K562 (cell line): ENCODE data around the gene KCND3. TPM values are rescaled to one million over a fixed set of nuclear protein-coding genes. Genes with fewer than 3 reads are reported as not detected.
A peak's percentile ranks its signal among the peaks of the same experiment; 100 is the strongest.

Experiments
- ARID3A ChIP-seq: IDR thresholded peaks from 2 replicates; pipeline ENCODE4 v1.6.1; 2012; ENCODE audit warnings: low read depth, low read length, improper control_type of control experiment, borderline replicate concordance
- CCAR2 ChIP-seq: fragments of 200-400 bp; formaldehyde crosslinking; IDR thresholded peaks from 2 replicates; pipeline ENCODE4 v1.6.1; 2017; ENCODE audit warnings: mild to moderate bottlenecking, low read depth, low read length
- EP300 ChIP-seq: IDR thresholded peaks from 2 replicates; pipeline ENCODE4 v1.6.1; 2012; ENCODE audit warnings: low read length, improper control_type of control experiment
- FOXJ2 ChIP-seq: fragments of 200-800 bp; sonication (Bioruptor generic); IDR thresholded peaks from 2 replicates; pipeline ENCODE4 v1.6.1; 2016; ENCODE audit warnings: missing genetic modification characterization, missing compliant biosample characterization
- HEY1 ChIP-seq: fragments of 250-450 bp; sonication (Bioruptor Pico); IDR thresholded peaks from 2 replicates; pipeline ENCODE4 v1.5.0; 2020; ENCODE audit warnings: mild to moderate bottlenecking, moderate library complexity, borderline replicate concordance
- HNRNPLL ChIP-seq: fragments of 200-400 bp; formaldehyde crosslinking; IDR thresholded peaks from 2 replicates; pipeline ENCODE4 v1.6.1; 2017; ENCODE audit warnings: low read length, low read depth, mild to moderate bottlenecking; ENCODE audit not compliant: poor library complexity, severe bottlenecking
- HNRNPUL1 ChIP-seq: fragments of 200-400 bp; formaldehyde crosslinking; IDR thresholded peaks from 2 replicates; pipeline ENCODE4 v1.6.1; 2017; ENCODE audit warnings: low read length
- KLF13 ChIP-seq: fragments of 450-650 bp; IDR thresholded peaks from 2 replicates; pipeline ENCODE4 v1.6.1; 2016; ENCODE audit warnings: missing genetic modification characterization, low read depth, mild to moderate bottlenecking, missing compliant biosample characterization, moderate library complexity, borderline replicate concordance
- MAFF ChIP-seq: IDR thresholded peaks from 2 replicates; pipeline ENCODE4 v1.6.1; 2012; ENCODE audit warnings: low read length, improper control_type of control experiment
- NR2C1 ChIP-seq, 2 experiments: fragments of 450-650 bp; IDR thresholded peaks; 2 replicates each; pipeline ENCODE4 v1.6.1; 2017; ENCODE audit warnings: mild to moderate bottlenecking in 2 of 2, antibody characterized with exemption in 1 of 2, inconsistent platforms in 1 of 2, missing compliant biosample characterization in 1 of 2, missing genetic modification characterization in 1 of 2
- PBX2 ChIP-seq, 2 experiments: IDR thresholded peaks in 1 of 2; conservative IDR thresholded peaks in 1 of 2; 2 replicates each; pipeline ENCODE4 v1.6.1; 2016; ENCODE audit warnings: low read depth in 2 of 2, mild to moderate bottlenecking in 1 of 2, missing compliant biosample characterization in 1 of 2, missing genetic modification characterization in 1 of 2, moderate library complexity in 1 of 2
- RAD51 ChIP-seq: fragments of 450-650 bp; IDR thresholded peaks from 2 replicates; pipeline ENCODE4 v1.7.1; 2016; ENCODE audit warnings: low read depth, mild to moderate bottlenecking, borderline replicate concordance
- U2AF2 ChIP-seq: fragments of 200-400 bp; formaldehyde crosslinking; optimal IDR thresholded peaks from 2 replicates; pipeline ENCODE3; 2017; ENCODE audit warnings: low read depth, mild to moderate bottlenecking, low read length
- ZNF253 ChIP-seq: fragments of 250-450 bp; sonication (Bioruptor Pico); conservative IDR thresholded peaks from 2 replicates; pipeline ENCODE4 v1.6.1; 2021; ENCODE audit warnings: mild to moderate bottlenecking
- ZNF695 ChIP-seq: fragments of 450-650 bp; formaldehyde crosslinking; IDR thresholded peaks from 2 replicates; pipeline ENCODE4 v1.4.0; 2020; ENCODE audit warnings: mild to moderate bottlenecking, moderate library complexity
- polyA plus RNA-seq, 8 experiments: library from polyadenylated mRNA; depleted of rRNA in 4 of 8; stranded (reverse) in 5 of 8; unstranded in 3 of 8; fragments of >200 nt; fragmentation: Nextera tagmentation in 2 of 8; fragmentation: Illumina TruSeq in 1 of 8; extraction: Ambion mirVana in 2 of 8; extraction: Trizol in 1 of 8; gene quantifications; 2 replicates each; pipeline versions ENCODE4 v1.2.1 to v1.2.3, GENCODE V29; 2011 to 2014; ENCODE audit warnings: inconsistent platforms in 1 of 8, missing spikeins in 1 of 8
- total RNA-seq, 7 experiments: library from RNA; depleted of rRNA in 6 of 7; stranded (reverse); fragments of >200 nt in 6 of 7; fragmentation: Illumina TruSeq in 2 of 7; extraction: Trizol in 2 of 7; gene quantifications; 2 replicates each; pipeline versions ENCODE4 v1.2.1 to v1.2.3, GENCODE V29; 2011 to 2021; ENCODE audit warnings: low replicate concordance in 1 of 7

KCND3 gene
- total and polyA plus RNA-seq, 9 of the 15 experiments (the other 6 are each of a cell fraction or from before 2014, with no cell fraction given) = not detected

- no peak for TF ChIP-seq ARID3A
- no peak for TF ChIP-seq HNRNPUL1
- peak; percentile 16; the same call in 1 of the 2 replicates for TF ChIP-seq EP300
- no peak for TF ChIP-seq PBX2 (CRISPR knock-in tag; IDR thresholded peaks at IDR 0.05; ENCODE audit: low read depth)
- TF ChIP-seq PBX2 (tag; conservative IDR thresholded peaks at IDR 0.05; ENCODE audit: low read depth) = no peak
- TF ChIP-seq U2AF2 = no peak
- TF ChIP-seq NR2C1 (IDR thresholded peaks at IDR 0.05) = peak; percentile 73
- TF ChIP-seq NR2C1 (tag; IDR thresholded peaks at IDR 0.05) = peak; percentile 68
- TF ChIP-seq FOXJ2 (tag) = peak; percentile 51; the same call in 1 of the 2 replicates
- TF ChIP-seq ZNF695 (CRISPR knock-in tag) = no peak
- peak; percentile 66 for TF ChIP-seq HNRNPLL
- no peak for TF ChIP-seq MAFF
- peak; percentile 96 for TF ChIP-seq KLF13 (tag)
- TF ChIP-seq CCAR2 = no peak
- no peak for TF ChIP-seq ZNF253 (CRISPR knock-in tag)
- no peak for TF ChIP-seq HEY1 (CRISPR knock-in tag)
- TF ChIP-seq RAD51 = no peak
Measured at GRCh38 chr1:111755331-111756123, 233.9 kb downstream of the KCND3 start, which contains the start of gene DDX20 (continued).
